Spleen (tissue), 11 donors: ENCODE measurements around the gene ANKRD24. TPM values are rescaled to one million over a fixed set of nuclear protein-coding genes. Genes with fewer than 3 reads are reported as not detected.
"Not testable (repeated sequence)": the region's sequence is repeated elsewhere in the genome, so short reads cannot be mapped to it uniquely, and the experiment has no call there.

Source experiments
- DNase-seq: peaks from one replicate; pipeline ENCODE4 v3.0.0-alpha.2; 2020
- H3K27ac ChIP-seq, 8 donors: fragments of 200-600 bp; sonication (generic) in 7 of 8; 1 replicate in 4 of 8; 2 replicates in 4 of 8; pipeline versions ENCODE4 v1.5.0 to v1.8.0; 2016 to 2021; ENCODE audit warnings: inconsistent platforms in 4 of 8, mild to moderate bottlenecking in 4 of 8, moderate library complexity in 1 of 8
- H3K27me3 ChIP-seq, 7 donors: fragments of 200-600 bp; sonication (generic) in 6 of 7; replicated peaks in 1 of 7; 1 replicate in 4 of 7; 2 replicates in 3 of 7; pipeline versions ENCODE4 v1.5.0 to v1.8.0; 2016 to 2021; ENCODE audit warnings: inconsistent platforms in 3 of 7, mild to moderate bottlenecking in 1 of 7
- H3K36me3 ChIP-seq, 6 donors: fragments of 200-600 bp; sonication (generic) in 5 of 6; 1 replicate in 4 of 6; 2 replicates in 2 of 6; pipeline versions ENCODE4 v1.5.0 to v1.8.0; 2016 to 2021; ENCODE audit warnings: inconsistent platforms in 2 of 6
- H3K4me1 ChIP-seq, 6 donors: fragments of 200-600 bp; sonication (generic) in 5 of 6; 1 replicate in 3 of 6; 2 replicates in 3 of 6; pipeline versions ENCODE4 v1.5.0 to v1.8.0; 2016 to 2021; ENCODE audit warnings: inconsistent platforms in 3 of 6
- H3K4me3 ChIP-seq, 8 donors: fragments of 200-600 bp; sonication (generic) in 7 of 8; 1 replicate in 4 of 8; 2 replicates in 4 of 8; pipeline versions ENCODE4 v1.5.0 to v1.8.0; 2016 to 2021; ENCODE audit warnings: inconsistent platforms in 4 of 8, mild to moderate bottlenecking in 4 of 8, moderate library complexity in 2 of 8
- H3K9me3 ChIP-seq, 8 donors: fragments of 200-600 bp; sonication (generic) in 7 of 8; 1 replicate in 4 of 8; 2 replicates in 4 of 8; pipeline versions ENCODE4 v1.5.0 to v1.8.0; 2016 to 2021; ENCODE audit warnings: inconsistent platforms in 4 of 8
- POLR2A ChIP-seq, 3 donors: fragments of 450-650 bp; IDR thresholded peaks; one replicate each; pipeline ENCODE4 v1.5.1; 2017; ENCODE audit warnings: antibody characterized with exemption in 3 of 3, mild to moderate bottlenecking in 1 of 3
- POLR2AphosphoS5 ChIP-seq, 3 donors: sonication (generic); formaldehyde crosslinking; IDR thresholded peaks; one replicate each; pipeline ENCODE4 v1.5.1; 2017; ENCODE audit warnings: antibody characterized with exemption in 3 of 3
- WGBS, 5 donors: extraction: QIAGEN DNeasy Blood & Tissue Kit in 3 of 5; methylation state at CpG; one replicate each; pipeline versions ENCODE4 v1.1.5 to v1.1.7; 2013 to 2018; 5-methylcytosine and 5-hydroxymethylcytosine counted together
- intact Hi-C: fragments of 100-400 bp; cut with DNase I; formaldehyde crosslinking; loops from one replicate; pipeline ENCODE4 v1.15.0; 2023; ENCODE audit warnings: low total_unique reads
- polyA plus RNA-seq, 3 donors: library from polyadenylated mRNA; stranded (reverse); fragments of 200-250 nt; gene quantifications; one replicate each; pipeline ENCODE4 v1.2.1, GENCODE V29; 2013
- total RNA-seq, 7 donors: library from RNA; depleted of rRNA in 3 of 7; stranded (reverse); fragments of >200 nt in 3 of 7; fragmentation: NEBNext Ultra II Directional in 4 of 7; extraction: Animal tissue kit (Norgen Biotek cat#: 25700) in 4 of 7; gene quantifications; one replicate each; pipeline versions ENCODE4 v1.1.0 to v1.2.1, GENCODE V29; 2016 to 2021
- TF ChIP-seq, protein P1 (sequence below), 11 experiments: fragments of 200-600 bp in 7 of 11; fragments of 450-650 bp in 4 of 11; sonication (generic) in 4 of 11; IDR thresholded peaks in 8 of 11; conservative IDR thresholded peaks in 3 of 11; 1 replicate in 7 of 11; 2 replicates in 4 of 11; pipeline versions ENCODE4 v1.4.0 to v1.8.0; 2016 to 2021; ENCODE audit warnings: antibody characterized with exemption in 11 of 11, inconsistent platforms in 4 of 11, mild to moderate bottlenecking in 1 of 11
- donor health status: healthy with polysubstance abuse.
- donor health status: DM: no; HTN: no; CAD: no; lungs with moderate emphysema.
- donor health status: DM: no; HTN: no; CAD: no.
- donor health status: Bipolar disorder and iron deficiency.
- donor health status: healthy.
- donor health status: DM: no; HTN: no; CAD: no.
- donor health status: DM: yes; HTN: yes; CAD: no.

The ANKRD24 gene
- total and polyA plus RNA-seq, 10 donors = 0.67 to 2.2 (median 0.96) TPM

DNA sequence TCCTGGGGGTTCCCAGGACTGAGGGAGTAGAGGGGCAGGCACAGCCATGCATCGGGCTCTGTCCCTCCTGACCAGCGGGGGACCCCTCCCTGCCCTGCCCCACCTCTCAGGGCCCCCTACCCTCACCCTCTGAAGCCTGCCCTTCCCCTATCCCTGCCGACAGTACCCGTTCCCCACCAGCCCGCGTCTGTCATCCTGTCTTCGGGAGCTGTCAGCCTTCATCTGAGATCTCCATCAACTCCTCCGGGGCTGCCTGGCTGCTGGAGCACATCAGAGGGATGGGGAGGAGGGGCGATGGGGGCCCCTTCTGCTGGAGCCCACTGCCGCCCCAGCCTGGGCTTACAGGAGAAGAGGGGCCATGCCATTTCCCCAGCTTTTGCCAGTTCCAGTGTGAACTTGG is 90.4 kb downstream of the ANKRD24 start:
- peaks cover 0 to 10% (median 2%) of the 10 kb centered on the region in 7 donors for H3K27me3 ChIP-seq
- H3K4me3 ChIP-seq = no peak overlapping the region
- peaks cover 0 to 2% (median 0%) of the 10 kb centered on the region in 6 donors for H3K4me1 ChIP-seq
- TF ChIP-seq POLR2AphosphoS5 (IDR thresholded peaks at IDR 0.05) = peak in 1 of 3 donors; percentile 31
- no peak for TF ChIP-seq POLR2A (IDR thresholded peaks at IDR 0.05)
- TF ChIP-seq, protein P1, sequence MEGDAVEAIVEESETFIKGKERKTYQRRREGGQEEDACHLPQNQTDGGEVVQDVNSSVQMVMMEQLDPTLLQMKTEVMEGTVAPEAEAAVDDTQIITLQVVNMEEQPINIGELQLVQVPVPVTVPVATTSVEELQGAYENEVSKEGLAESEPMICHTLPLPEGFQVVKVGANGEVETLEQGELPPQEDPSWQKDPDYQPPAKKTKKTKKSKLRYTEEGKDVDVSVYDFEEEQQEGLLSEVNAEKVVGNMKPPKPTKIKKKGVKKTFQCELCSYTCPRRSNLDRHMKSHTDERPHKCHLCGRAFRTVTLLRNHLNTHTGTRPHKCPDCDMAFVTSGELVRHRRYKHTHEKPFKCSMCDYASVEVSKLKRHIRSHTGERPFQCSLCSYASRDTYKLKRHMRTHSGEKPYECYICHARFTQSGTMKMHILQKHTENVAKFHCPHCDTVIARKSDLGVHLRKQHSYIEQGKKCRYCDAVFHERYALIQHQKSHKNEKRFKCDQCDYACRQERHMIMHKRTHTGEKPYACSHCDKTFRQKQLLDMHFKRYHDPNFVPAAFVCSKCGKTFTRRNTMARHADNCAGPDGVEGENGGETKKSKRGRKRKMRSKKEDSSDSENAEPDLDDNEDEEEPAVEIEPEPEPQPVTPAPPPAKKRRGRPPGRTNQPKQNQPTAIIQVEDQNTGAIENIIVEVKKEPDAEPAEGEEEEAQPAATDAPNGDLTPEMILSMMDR (IDR thresholded peaks at IDR 0.05 in 8 of 11, conservative IDR thresholded peaks at IDR 0.05 in 3 of 11) = no peak
- 80 to 90% (median 82%) methylated on average over 10 of the region's 10 CpGs for WGBS, 5 donors
- intact Hi-C loops = no loop called here
- H3K9me3 ChIP-seq = peaks cover 0 to 8% (median 0%) of the 10 kb centered on the region in 8 donors
- DNase-seq = no peak
- H3K27ac ChIP-seq = no peak overlapping the region
- H3K36me3 ChIP-seq = peaks cover 6 to 54% (median 37%) of the 10 kb centered on the region in 6 donors

GRCh38 chr19:4274321-4274686 is 91.8 kb downstream of the ANKRD24 start:
- H3K27ac ChIP-seq, H3K4me3 ChIP-seq, H3K9me3 ChIP-seq, intact Hi-C loops, DNase-seq: not testable (repeated sequence)
- 64 to 77% (median 73%) methylated on average over 6 of the region's 6 CpGs for WGBS, 5 donors
- Histone ChIP-seq H3K36me3 (peaks cover 0 to 40% (median 23%) of the 10 kb centered on the region in 6 donors), H3K27me3 (peaks cover 4 to 24% (median 15%) of the 10 kb centered on the region in 7 donors), H3K4me1 (peaks cover 4 to 12% (median 9%) of the 10 kb centered on the region in 6 donors)

Other genes with a start within 250 kb of the ANKRD24 start
- not detected for gene NMRK2, start 249.6 kb upstream of the ANKRD24 start, total RNA-seq
- gene NMRK2, start 249.6 kb upstream of the ANKRD24 start, polyA plus RNA-seq = 1 to 10 TPM in 1 of 3 donors, under 1 TPM in 2; 0.29 to 1.5 (median 0.52) TPM
- gene DAPK3, start 211.6 kb upstream of the ANKRD24 start, total RNA-seq = 10 to 100 TPM; 37.1 to 49.3 (median 46.7) TPM
- gene DAPK3, start 211.6 kb upstream of the ANKRD24 start, polyA plus RNA-seq = 10 to 100 TPM; 26.5 to 68.8 (median 30.8) TPM
- gene EEF2, start 197.2 kb upstream of the ANKRD24 start, total RNA-seq = 1,000 to 10,000 TPM; 1,078 to 1,961 (median 1,406) TPM
- 1,000 to 10,000 TPM in 1 of 3 donors, 100 to 1,000 TPM in 2; 565 to 1,281 (median 624) TPM for gene EEF2, start 197.2 kb upstream of the ANKRD24 start, polyA plus RNA-seq
- 10 to 100 TPM; 16.4 to 30.5 (median 29.0) TPM for gene PIAS4, start 175.0 kb upstream of the ANKRD24 start, total RNA-seq
- gene PIAS4, start 175.0 kb upstream of the ANKRD24 start, polyA plus RNA-seq = 10 to 100 TPM in 1 of 3 donors, 1 to 10 TPM in 2; 6.2 to 13.9 (median 6.4) TPM
- 10 to 100 TPM; 43.0 to 68.1 (median 53.7) TPM for gene ZBTB7A, start 115.8 kb upstream of the ANKRD24 start, total RNA-seq
- gene ZBTB7A, start 115.8 kb upstream of the ANKRD24 start, polyA plus RNA-seq = 10 to 100 TPM in 1 of 3 donors, 1 to 10 TPM in 2; 4.0 to 15.2 (median 4.2) TPM
- gene MAP2K2, start 58.6 kb upstream of the ANKRD24 start, total RNA-seq = 100 to 1,000 TPM in 5 of 7 donors, 10 to 100 TPM in 2; 95.3 to 131 (median 101) TPM
- 100 to 1,000 TPM; 117 to 165 (median 160) TPM for gene MAP2K2, start 58.6 kb upstream of the ANKRD24 start, polyA plus RNA-seq
- gene CREB3L3, start 29.1 kb upstream of the ANKRD24 start, total RNA-seq = 1 to 10 TPM in 1 of 7 donors, under 1 TPM in 2, not detected in 4; 0.19 to 1.1 (median 0.37) TPM
- gene CREB3L3, start 29.1 kb upstream of the ANKRD24 start, polyA plus RNA-seq = under 1 TPM in 1 of 3 donors, not detected in 2; 0.07 TPM
- gene SIRT6, start 126 bp upstream of the ANKRD24 start, total RNA-seq = 10 to 100 TPM; 15.9 to 39.8 (median 27.7) TPM
- gene SIRT6, start 126 bp upstream of the ANKRD24 start, polyA plus RNA-seq = 10 to 100 TPM; 23.1 to 37.5 (median 35.6) TPM
- 10 to 100 TPM; 16.2 to 60.6 (median 38.1) TPM for gene EBI3, start 46.8 kb downstream of the ANKRD24 start, total RNA-seq
- 10 to 100 TPM; 15.0 to 32.9 (median 27.5) TPM for gene EBI3, start 46.8 kb downstream of the ANKRD24 start, polyA plus RNA-seq
- gene YJU2, start 64.4 kb downstream of the ANKRD24 start, total RNA-seq = 10 to 100 TPM; 17.4 to 23.3 (median 21.2) TPM
- 10 to 100 TPM; 27.0 to 34.0 (median 27.5) TPM for gene YJU2, start 64.4 kb downstream of the ANKRD24 start, polyA plus RNA-seq
- 1 to 10 TPM in 2 of 7 donors, not detected in 5; 1.2 to 3.9 TPM for gene SHD, start 96.6 kb downstream of the ANKRD24 start, total RNA-seq
- gene SHD, start 96.6 kb downstream of the ANKRD24 start, polyA plus RNA-seq = under 1 TPM in 2 of 3 donors, not detected in 1; 0.05 to 0.41 TPM
- gene TMIGD2, start 119.7 kb downstream of the ANKRD24 start, total RNA-seq = 1 to 10 TPM; 1.6 to 5.0 (median 3.8) TPM
- 1 to 10 TPM; 3.1 to 6.1 (median 4.5) TPM for gene TMIGD2, start 119.7 kb downstream of the ANKRD24 start, polyA plus RNA-seq
- 1 to 10 TPM in 6 of 7 donors, under 1 TPM in 1; 0.80 to 6.6 (median 2.0) TPM for gene FSD1, start 121.9 kb downstream of the ANKRD24 start, total RNA-seq
- 1 to 10 TPM; 2.3 to 3.0 (median 2.5) TPM for gene FSD1, start 121.9 kb downstream of the ANKRD24 start, polyA plus RNA-seq
- 1 to 10 TPM in 4 of 7 donors, under 1 TPM in 2, not detected in 1; 0.79 to 5.1 (median 1.6) TPM for gene STAP2, start 156.1 kb downstream of the ANKRD24 start, total RNA-seq
- gene STAP2, start 156.1 kb downstream of the ANKRD24 start, polyA plus RNA-seq = 1 to 10 TPM; 2.1 to 2.9 (median 2.5) TPM
- gene MPND, start 160.9 kb downstream of the ANKRD24 start, total RNA-seq = 10 to 100 TPM in 4 of 7 donors, 1 to 10 TPM in 3; 6.4 to 24.2 (median 13.8) TPM
- 10 to 100 TPM; 17.1 to 24.0 (median 17.9) TPM for gene MPND, start 160.9 kb downstream of the ANKRD24 start, polyA plus RNA-seq
- gene SH3GL1, start 217.9 kb downstream of the ANKRD24 start, total RNA-seq = 10 to 100 TPM; 37.2 to 77.4 (median 66.2) TPM
- 10 to 100 TPM; 26.1 to 44.0 (median 31.3) TPM for gene SH3GL1, start 217.9 kb downstream of the ANKRD24 start, polyA plus RNA-seq
- gene CHAF1A, start 220.0 kb downstream of the ANKRD24 start, total RNA-seq = 10 to 100 TPM in 5 of 7 donors, 1 to 10 TPM in 2; 9.4 to 17.9 (median 10.6) TPM
- gene CHAF1A, start 220.0 kb downstream of the ANKRD24 start, polyA plus RNA-seq = 1 to 10 TPM; 3.8 to 7.4 (median 5.7) TPM